NCI-H2227 (cell line): ENCODE data around the gene OSBPL1A.

Source experiments
- DNase-seq: peaks from one replicate; lab custom pipeline; 2025; ENCODE audit not compliant: unreplicated experiment; lab: John Stamatoyannopoulos, UW

OSBPL1A gene

DNA sequence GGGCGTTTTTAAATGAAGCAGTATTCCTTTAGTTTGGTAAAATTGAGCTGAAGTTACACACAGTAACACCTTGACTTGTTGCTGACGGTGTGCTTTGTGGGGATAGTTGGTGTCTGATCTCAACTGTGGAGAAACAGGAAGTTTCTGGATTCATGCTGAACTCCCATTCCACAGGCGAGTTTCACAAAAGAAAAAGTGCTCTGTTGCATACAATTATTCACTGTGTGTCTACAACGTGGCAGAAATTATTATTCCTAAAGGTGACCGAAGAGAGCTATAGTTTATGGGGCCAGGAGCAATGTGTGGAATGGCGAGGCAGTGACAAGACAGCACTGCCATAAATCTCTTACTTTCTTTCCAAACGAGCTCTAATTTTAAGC is 259.2 kb downstream of the OSBPL1A start:
- no peak for DNase-seq

- no peak for DNase-seq
Measured at GRCh38 chr18:24136967-24137373, 260.7 kb downstream of the OSBPL1A start.

DNA sequence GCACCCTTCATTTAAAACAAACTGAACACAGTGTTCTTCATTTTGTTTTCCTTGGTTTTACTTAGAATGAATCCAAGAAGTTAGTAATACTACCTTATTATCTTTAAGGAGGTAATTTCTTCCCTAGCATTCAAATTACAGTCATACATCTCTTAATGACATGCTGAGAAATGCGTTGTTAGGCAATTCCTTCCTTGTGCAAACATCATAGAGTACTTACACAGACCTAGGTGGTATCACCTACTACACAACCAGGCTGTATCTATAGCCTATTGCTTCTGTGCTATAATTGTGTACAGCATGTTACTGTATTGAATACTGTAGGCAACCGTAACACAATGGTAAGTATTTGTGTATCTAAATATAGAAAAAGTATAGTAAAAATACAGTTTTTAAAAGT is 267.1 kb downstream of the OSBPL1A start:
- no peak for DNase-seq

DNA sequence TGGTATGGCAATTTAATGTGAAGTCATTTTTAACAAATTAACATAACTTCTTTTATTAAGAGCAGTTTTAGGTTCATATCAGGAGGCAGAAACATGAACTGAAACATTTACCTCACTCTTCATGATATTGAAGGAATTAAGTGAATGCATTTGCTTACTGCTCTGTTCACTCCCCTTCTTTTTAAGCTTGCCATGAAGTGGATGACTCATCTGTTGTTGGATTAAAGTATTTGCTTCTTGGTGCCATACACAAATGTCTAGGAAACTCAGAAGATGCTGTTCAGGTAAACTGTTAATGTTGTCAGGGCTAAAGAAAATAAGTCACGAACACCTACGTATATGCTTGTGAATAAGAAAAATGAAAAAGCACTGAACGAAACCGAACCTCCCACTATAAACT is 268.9 kb downstream of the OSBPL1A start:
- DNase-seq, result no peak

GRCh38 chr18:24127735-24128134 is 269.9 kb downstream of the OSBPL1A start:
- DNase-seq, result no peak

- DNase-seq, result no peak
Measured at GRCh38 chr18:24126155-24126961, 271.3 kb downstream of the OSBPL1A start.

- no peak for DNase-seq
Measured at GRCh38 chr18:24121625-24122024, 276.0 kb downstream of the OSBPL1A start.

GRCh38 chr18:24120676-24121075 is 276.9 kb downstream of the OSBPL1A start:
- no peak for DNase-seq

GRCh38 chr18:24118750-24119577 is 278.7 kb downstream of the OSBPL1A start:
- peak; percentile 87 for DNase-seq

- no peak for DNase-seq
Measured at GRCh38 chr18:24115628-24116027, 282.0 kb downstream of the OSBPL1A start.

DNA sequence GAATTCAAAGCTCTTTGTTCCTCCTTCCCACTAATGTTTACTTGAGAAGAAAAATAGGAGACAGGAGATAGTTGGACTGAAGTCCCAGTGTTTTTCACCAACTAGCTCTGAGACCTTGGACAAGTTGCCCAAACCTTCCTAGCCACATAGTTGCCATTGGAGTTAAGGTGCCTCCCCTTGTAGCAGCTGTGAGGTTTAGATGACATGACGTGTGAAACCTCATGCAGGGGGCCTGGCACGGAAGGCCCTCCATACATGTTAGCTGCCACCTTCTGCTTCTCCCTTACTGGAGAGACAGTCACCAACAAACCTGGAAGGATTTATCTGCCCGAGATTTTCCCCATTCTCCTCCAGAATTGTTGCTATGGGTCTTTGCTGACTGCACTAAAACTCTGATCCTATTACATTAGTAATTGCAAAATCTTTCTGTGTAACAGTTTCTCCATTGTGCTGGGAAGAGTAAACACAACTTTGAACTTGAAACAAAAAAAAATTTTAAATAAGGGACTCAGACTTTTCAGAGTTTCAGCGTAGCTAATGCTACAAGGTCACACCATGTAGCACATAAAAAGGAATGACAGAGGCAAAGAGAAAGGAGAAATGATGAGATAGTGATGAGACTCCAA is 282.6 kb downstream of the OSBPL1A start:
- DNase-seq, result no peak

DNA sequence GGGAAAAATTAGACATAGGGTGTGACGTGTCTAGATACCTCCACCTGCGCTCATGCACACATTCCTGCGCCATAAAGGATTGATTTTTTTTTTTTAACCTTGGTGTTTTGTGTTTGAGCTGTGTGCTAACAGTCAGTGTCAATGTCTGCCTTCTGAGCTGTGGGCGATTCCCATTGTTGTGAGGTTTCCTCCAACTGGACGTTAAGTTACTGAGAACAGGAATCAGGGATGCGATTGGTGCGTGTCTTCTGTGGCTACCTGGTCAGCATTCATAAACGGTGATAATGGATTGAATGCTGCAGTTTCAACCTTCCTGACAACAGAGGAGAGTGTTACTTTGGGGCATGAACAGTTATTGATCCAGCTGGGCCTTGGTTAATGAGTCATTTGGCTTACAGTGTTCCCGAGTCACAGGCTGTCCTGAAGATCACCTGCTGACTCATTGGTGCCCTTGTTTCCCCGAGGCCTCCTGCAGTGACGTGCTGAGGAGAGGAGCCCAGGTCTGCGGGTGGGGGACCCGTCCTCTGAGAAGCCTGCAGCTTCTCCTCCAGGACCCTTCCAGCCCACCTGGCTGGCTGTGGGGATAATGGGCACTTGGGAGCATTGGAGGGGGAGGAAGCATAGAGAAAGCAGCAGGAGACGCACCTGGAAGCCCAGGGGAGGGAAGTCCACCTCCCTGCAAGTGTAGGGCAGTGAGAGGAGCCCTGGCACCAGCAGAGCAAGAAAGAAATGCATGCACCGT is 284.6 kb downstream of the OSBPL1A start:
- no peak for DNase-seq

- no peak for DNase-seq
Measured at GRCh38 chr18:24112464-24112863, 285.2 kb downstream of the OSBPL1A start.
